HepG2 (cell line): ENCODE measurements around the gene PKDREJ. TPM values are rescaled to one million over a fixed set of nuclear protein-coding genes. Genes with fewer than 3 reads are reported as not detected.

ENCODE experiments used
- CSRNP1 ChIP-seq: sonication (generic); formaldehyde crosslinking; IDR thresholded peaks from 2 replicates; pipeline ENCODE4 v1.8.1; 2023; ENCODE audit warnings: mild to moderate bottlenecking, missing genetic modification reagents
- FOXA3 ChIP-seq: IDR thresholded peaks from 2 replicates; pipeline ENCODE4 v1.6.1; 2016; ENCODE audit warnings: missing genetic modification reagents, missing compliant biosample characterization
- GMEB1 ChIP-seq: sonication (generic); formaldehyde crosslinking; IDR thresholded peaks from 2 replicates; pipeline ENCODE4 v1.5.1; 2020; ENCODE audit warnings: missing genetic modification reagents, mild to moderate bottlenecking, borderline replicate concordance
- HDAC2 ChIP-seq: sonication (generic); formaldehyde crosslinking; IDR thresholded peaks from 2 replicates; pipeline ENCODE4 v1.4.0; 2020; ENCODE audit warnings: missing genetic modification reagents
- HOXA9 ChIP-seq: sonication (generic); formaldehyde crosslinking; IDR thresholded peaks from 2 replicates; pipeline ENCODE4 v1.8.1; 2022; ENCODE audit warnings: missing genetic modification reagents, mild to moderate bottlenecking, moderate library complexity, borderline replicate concordance
- MEIS1 ChIP-seq: sonication (generic); formaldehyde crosslinking; IDR thresholded peaks from 2 replicates; pipeline ENCODE4 v1.9.0; 2021; ENCODE audit warnings: mild to moderate bottlenecking, missing genetic modification reagents, moderate library complexity, borderline replicate concordance
- NFIB ChIP-seq: sonication (generic); formaldehyde crosslinking; IDR thresholded peaks from 2 replicates; pipeline ENCODE4 v1.9.0; 2021; ENCODE audit warnings: missing genetic modification reagents, mild to moderate bottlenecking, borderline replicate concordance
- NPAS2 ChIP-seq: sonication (generic); formaldehyde crosslinking; IDR thresholded peaks from 2 replicates; pipeline ENCODE4 v1.8.0; 2022; ENCODE audit warnings: mild to moderate bottlenecking, missing genetic modification reagents, borderline replicate concordance
- SMC3 ChIP-seq: IDR thresholded peaks from 2 replicates; pipeline ENCODE4 v1.6.1; 2011; ENCODE audit warnings: low read length, improper control_type of control experiment
- TCF7 ChIP-seq: sonication (generic); IDR thresholded peaks from 2 replicates; pipeline ENCODE4 v1.6.1; 2016; ENCODE audit warnings: antibody characterized with exemption, low read depth
- YEATS4 ChIP-seq: sonication (generic); formaldehyde crosslinking; IDR thresholded peaks from 2 replicates; pipeline ENCODE4 v1.4.0; 2020; ENCODE audit warnings: missing genetic modification reagents, borderline replicate concordance
- ZBTB3 ChIP-seq: sonication (generic); formaldehyde crosslinking; IDR thresholded peaks from 2 replicates; pipeline ENCODE4 v1.4.0; 2020; ENCODE audit warnings: low read depth, mild to moderate bottlenecking, moderate library complexity, missing genetic modification reagents, borderline replicate concordance
- ZC3H4 ChIP-seq: sonication (generic); formaldehyde crosslinking; IDR thresholded peaks from 2 replicates; pipeline ENCODE4 v1.4.0; 2020; ENCODE audit warnings: missing genetic modification reagents, borderline replicate concordance
- ZFP1 ChIP-seq: IDR thresholded peaks from 2 replicates; pipeline ENCODE4 v1.6.1; 2016
- ZNF256 ChIP-seq: sonication (generic); formaldehyde crosslinking; conservative IDR thresholded peaks from 2 replicates; pipeline ENCODE4 v1.4.0; 2020; ENCODE audit warnings: missing genetic modification reagents
- ZNF263 ChIP-seq: sonication (generic); formaldehyde crosslinking; IDR thresholded peaks from 2 replicates; pipeline ENCODE4 v1.4.0; 2020; ENCODE audit warnings: missing genetic modification reagents
- ZNF276 ChIP-seq: sonication (generic); formaldehyde crosslinking; IDR thresholded peaks from 2 replicates; pipeline ENCODE4 v1.4.0; 2020; ENCODE audit warnings: mild to moderate bottlenecking, low read depth, missing genetic modification reagents
- ZNF414 ChIP-seq: sonication (generic); formaldehyde crosslinking; IDR thresholded peaks from 2 replicates; pipeline ENCODE4 v1.5.0; 2020; ENCODE audit warnings: missing genetic modification reagents
- ZNF704 ChIP-seq: sonication (generic); formaldehyde crosslinking; IDR thresholded peaks from 2 replicates; pipeline ENCODE4 v1.8.1; 2023; ENCODE audit warnings: mild to moderate bottlenecking, inconsistent platforms, moderate library complexity, missing genetic modification reagents, borderline replicate concordance
- polyA plus RNA-seq, 8 experiments: library from polyadenylated mRNA; depleted of rRNA in 3 of 8; stranded (reverse) in 7 of 8; unstranded in 1 of 8; fragments of >200 nt; fragmentation: Illumina TruSeq in 4 of 8; extraction: Trizol in 4 of 8; gene quantifications; 2 replicates each; pipeline versions ENCODE4 v1.2.1 to v1.2.3, GENCODE V29; 2011 to 2016; ENCODE audit warnings: low read depth in 4 of 8, missing spikeins in 1 of 8, mixed read lengths in 1 of 8; ENCODE audit not compliant: insufficient read depth in 1 of 8
- total RNA-seq, 5 experiments: library from RNA; depleted of rRNA; stranded (reverse); fragments of >200 nt; fragmentation: Illumina TruSeq; extraction: Trizol; gene quantifications; 2 replicates each; pipeline ENCODE4 v1.2.3, GENCODE V29; 2016; ENCODE audit warnings: low read depth in 1 of 5

The PKDREJ gene
- total and polyA plus RNA-seq, 2 of the 13 experiments (the other 11 are each of a cell fraction or from before 2014, with no cell fraction given), result not detected

- peak; percentile 70; the same call in 1 of the 2 replicates for TF ChIP-seq ZNF276 (CRISPR knock-in tag)
- TF ChIP-seq ZFP1 (CRISPR knock-in tag), result no peak; the same call in 1 of the 2 replicates
- no peak for TF ChIP-seq NPAS2 (CRISPR knock-in tag)
- peak; percentile 35; the same call in 1 of the 2 replicates for TF ChIP-seq HDAC2 (CRISPR knock-in tag)
- no peak; the same call in 1 of the 2 replicates for TF ChIP-seq CSRNP1 (CRISPR knock-in tag)
- no peak for TF ChIP-seq ZC3H4 (CRISPR knock-in tag)
- TF ChIP-seq HOXA9, result peak; percentile 88
- no peak for TF ChIP-seq ZNF256 (CRISPR knock-in tag)
- peak; percentile 89 for TF ChIP-seq YEATS4
- peak; percentile 96 for TF ChIP-seq ZNF704
- no peak for TF ChIP-seq TCF7
- no peak for TF ChIP-seq ZNF263 (CRISPR knock-in tag)
- TF ChIP-seq GMEB1, result peak; percentile 83
- TF ChIP-seq SMC3, result no peak
- TF ChIP-seq MEIS1 (CRISPR knock-in tag), result no peak
- peak; percentile 59 for TF ChIP-seq FOXA3 (CRISPR knock-in tag)
- no peak for TF ChIP-seq ZBTB3 (CRISPR knock-in tag)
- TF ChIP-seq ZNF414 (CRISPR knock-in tag), result peak; percentile 67
- TF ChIP-seq NFIB (CRISPR knock-in tag), result no peak
These were observed 12.9 kb downstream of the PKDREJ start, which contains the start of gene CDPF1 (continued) for GRCh38 chr22:46250035-46250782.
